Fibroblast of the aortic adventitia (primary cell): ENCODE data around the gene HOXA4. TPM values are rescaled to one million over a fixed set of nuclear protein-coding genes. Genes with fewer than 3 reads are reported as not detected.

Source experiments
- DNase-seq: peaks from one replicate; pipeline ENCODE4 v3.0.0-alpha.2; 2010; ENCODE audit warnings: low read depth
- H3K4me3 ChIP-seq: 2 replicates; pipeline ENCODE4 v1.5.1; 2011; ENCODE audit warnings: low read depth, mild to moderate bottlenecking, control low read depth, low read length, moderate library complexity
- CTCF ChIP-seq: IDR thresholded peaks from 2 replicates; pipeline ENCODE4 v1.5.1; 2011; ENCODE audit warnings: mild to moderate bottlenecking, low read length, control low read depth, inconsistent platforms; ENCODE audit not compliant: insufficient read depth
- total RNA-seq: library from RNA; depleted of rRNA; stranded (reverse); fragments of >200 nt; gene quantifications from 2 replicates; pipeline ENCODE4 v1.2.3, GENCODE V29; 2012; ENCODE audit warnings: low replicate concordance

Gene HOXA4
- total RNA-seq, 1 donor: 0.99 TPM

- no peak for TF ChIP-seq CTCF
- H3K4me3 ChIP-seq: peak overlapping the region; percentile 49
- DNase-seq: no peak
These were observed 20.9 kb upstream of the HOXA4 start for GRCh38 chr7:27151341-27151930.

GRCh38 chr7:27150568-27151340, 20.2 kb upstream of the HOXA4 start:
- H3K4me3 ChIP-seq: peak overlapping the region; percentile 49
- TF ChIP-seq CTCF: peak; percentile 70
- DNase-seq: peak; percentile 60

GRCh38 chr7:27149842-27150567, 19.4 kb upstream of the HOXA4 start:
- no peak for TF ChIP-seq CTCF
- DNase-seq: no peak
- H3K4me3 ChIP-seq: no peak overlapping the region

GRCh38 chr7:27148756-27149641, 18.4 kb upstream of the HOXA4 start:
- no peak for DNase-seq
- no peak overlapping the region for H3K4me3 ChIP-seq
- no peak for TF ChIP-seq CTCF

- H3K4me3 ChIP-seq: no peak overlapping the region
- DNase-seq: no peak
- no peak for TF ChIP-seq CTCF
These were observed 17.6 kb upstream of the HOXA4 start for GRCh38 chr7:27148031-27148755.
